ENCODE results near the gene ANKRD13D. TPM values are rescaled to one million over a fixed set of nuclear protein-coding genes. Genes with fewer than 3 reads are reported as not detected.

Gene ANKRD13D
- total RNA-seq, 2 experiments from 2014 or later: 135 to 194 TPM

DNA sequence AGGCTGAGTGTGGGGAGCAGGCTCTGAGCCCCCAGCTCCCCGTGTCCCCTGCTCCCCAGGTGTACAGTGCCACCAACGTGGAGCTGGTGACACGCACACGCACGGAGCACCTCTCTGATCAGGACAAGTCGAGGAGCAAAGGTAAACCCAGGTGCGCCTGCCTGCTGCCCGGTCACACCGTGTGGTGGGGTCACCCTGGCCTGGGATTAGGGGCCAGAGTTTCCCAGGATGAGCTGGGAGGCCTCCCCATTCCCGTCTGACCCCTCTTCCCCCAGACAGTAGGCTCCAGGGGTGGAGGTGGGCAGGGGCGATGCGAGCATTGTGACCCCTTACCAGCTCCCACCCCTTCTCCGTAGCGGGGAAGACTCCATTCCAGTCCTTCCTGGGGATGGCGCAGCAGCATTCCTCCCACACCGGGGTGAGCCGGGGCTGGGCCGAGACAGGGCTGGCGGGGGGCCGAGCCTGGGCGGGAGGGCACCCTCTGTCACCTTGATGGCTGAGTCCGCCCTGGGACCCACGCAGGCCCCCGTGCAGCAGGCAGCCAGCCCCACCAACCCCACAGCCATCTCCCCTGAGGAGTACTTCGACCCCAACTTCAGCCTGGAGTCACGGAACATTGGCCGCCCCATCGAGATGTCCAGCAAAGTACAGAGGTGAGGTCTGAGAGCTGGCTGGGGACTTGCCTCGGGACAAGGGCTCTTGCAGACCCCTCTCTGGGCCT, 10.5 kb downstream of the ANKRD13D start:
- peaks cover 23% of the 10 kb centered on the region for H3K4me1 Mint-ChIP-seq
- no peak overlapping the region for H3K27ac Mint-ChIP-seq
- peaks cover 10% of the 10 kb centered on the region for H3K9me3 Mint-ChIP-seq
- no peak overlapping the region for H3K4me3 Mint-ChIP-seq
- ChIA-PET CTCF (interaction anchor here (0.5 to 3.7 kb wide), 7 partner anchors 11 to 1736 kb away, joined by 3 to 16 read pairs (median 4); partner anchors contain the start of gene ANKRD13D), POLR2A (no interaction called here)
- DNase-seq: no peak
- peaks cover 54% of the 10 kb centered on the region for H3K36me3 Mint-ChIP-seq (ENCODE audit: low read depth)
- no peaks in the 10 kb centered on the region for H3K27me3 Mint-ChIP-seq

DNA sequence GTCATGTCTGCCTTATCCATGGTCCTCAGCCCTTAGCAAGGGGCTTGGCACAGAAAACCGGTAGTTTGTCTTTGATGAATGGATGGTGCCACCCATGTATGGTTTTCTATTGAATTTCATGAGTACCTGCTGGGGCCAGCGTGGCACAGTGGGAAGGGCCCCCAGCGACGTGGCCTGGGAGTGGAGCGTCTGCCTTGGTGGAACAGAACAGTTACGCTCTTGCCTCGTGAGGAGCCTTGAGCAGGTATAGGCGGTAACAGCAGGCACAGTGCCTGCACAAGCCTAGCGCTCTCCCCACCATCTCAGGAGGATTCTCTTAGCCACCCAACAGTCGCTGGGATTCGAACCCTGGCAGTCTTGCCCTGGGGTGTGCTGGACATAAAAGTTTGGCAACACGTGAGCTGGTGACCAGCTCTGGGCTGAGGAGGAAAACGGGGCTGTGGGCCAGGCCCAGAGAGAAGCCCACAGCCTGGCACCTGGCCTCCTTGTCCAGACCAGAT, 11.2 kb downstream of the ANKRD13D start:
- Mint-ChIP-seq H3K36me3 (ENCODE audit: low read depth) (peaks cover 47% of the 10 kb centered on the region), H3K27me3 (no peaks in the 10 kb centered on the region)
- POLR2A ChIA-PET: no interaction called here

DNA sequence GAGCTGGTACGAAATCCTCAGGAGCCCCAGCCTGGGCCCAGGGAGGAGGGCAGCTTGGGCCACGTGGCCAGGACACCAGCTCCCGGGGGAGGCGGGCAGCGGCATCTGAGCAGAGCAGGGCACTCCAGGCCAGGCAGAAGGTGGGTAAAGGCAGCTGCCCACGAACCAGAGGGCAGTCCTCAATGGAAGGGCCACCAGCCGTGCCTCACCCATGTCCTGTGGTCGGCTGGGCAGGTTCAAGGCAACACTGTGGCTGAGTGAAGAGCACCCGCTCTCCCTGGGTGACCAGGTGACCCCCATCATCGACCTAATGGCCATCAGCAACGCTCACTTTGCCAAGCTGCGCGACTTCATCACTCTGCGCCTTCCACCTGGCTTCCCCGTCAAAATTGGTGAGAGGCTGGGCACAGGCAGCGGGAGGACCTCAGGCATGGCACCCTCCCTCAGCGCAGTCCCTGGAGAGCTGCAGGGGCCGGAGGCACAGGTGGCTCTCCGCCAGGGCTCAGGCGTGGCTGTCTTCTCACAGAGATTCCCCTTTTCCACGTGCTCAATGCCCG, 11.7 kb downstream of the ANKRD13D start:
- Mint-ChIP-seq H3K36me3 (ENCODE audit: low read depth) (peaks cover 42% of the 10 kb centered on the region), H3K4me1 (peaks cover 23% of the 10 kb centered on the region), H3K9me3 (peaks cover 10% of the 10 kb centered on the region), H3K27ac (no peak overlapping the region), H3K27me3 (no peaks in the 10 kb centered on the region), H3K4me3 (no peak overlapping the region)
- POLR2A ChIA-PET: no interaction called here
- no peak for DNase-seq
- CTCF ChIA-PET: interaction anchor here (1.5 to 3.7 kb wide), 3 partner anchors 12 to 38 kb away, joined by 3 to 16 read pairs (median 9); no protein-coding TSS in a partner anchor

More for the DNA sequence above, 11.2 kb downstream of the ANKRD13D start:
- CTCF ChIA-PET: interaction anchor here (0.6 to 3.7 kb wide), 4 partner anchors 13 to 38 kb away, joined by 3 to 16 read pairs (median 6); no protein-coding TSS in a partner anchor
- H3K4me3 Mint-ChIP-seq: no peak overlapping the region
- H3K4me1 Mint-ChIP-seq: peaks cover 23% of the 10 kb centered on the region
- H3K27ac Mint-ChIP-seq: no peak overlapping the region
- no peak for DNase-seq
- peaks cover 10% of the 10 kb centered on the region for H3K9me3 Mint-ChIP-seq

DNA sequence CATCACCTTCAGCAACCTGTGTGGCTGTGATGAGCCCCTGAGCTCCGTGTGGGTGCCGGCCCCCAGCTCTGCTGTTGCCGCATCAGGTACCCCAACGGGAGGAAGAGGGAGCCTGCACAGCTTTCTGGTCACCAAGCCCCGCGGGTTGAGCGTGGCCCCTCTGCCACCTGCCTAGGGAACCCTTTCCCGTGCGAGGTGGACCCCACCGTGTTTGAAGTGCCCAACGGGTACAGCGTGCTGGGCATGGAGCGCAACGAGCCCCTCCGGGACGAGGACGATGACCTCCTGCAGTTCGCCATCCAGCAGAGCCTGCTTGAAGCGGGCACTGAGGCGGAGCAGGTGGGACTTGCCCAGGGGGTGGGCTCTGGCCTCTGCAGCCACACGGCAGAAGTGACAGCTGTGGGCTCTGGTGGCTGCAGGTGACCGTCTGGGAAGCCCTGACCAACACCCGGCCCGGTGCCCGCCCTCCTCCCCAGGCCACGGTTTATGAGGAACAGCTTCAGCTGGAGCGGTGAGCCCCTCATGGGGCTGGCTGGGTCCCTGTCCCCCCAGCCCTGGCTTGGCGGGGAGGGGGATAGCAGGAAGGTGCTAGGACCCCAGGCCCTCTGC, 12.3 kb downstream of the ANKRD13D start:
- no peak overlapping the region for H3K4me3 Mint-ChIP-seq
- peaks cover 4% of the 10 kb centered on the region for H3K9me3 Mint-ChIP-seq
- POLR2A ChIA-PET: no interaction called here
- H3K4me1 Mint-ChIP-seq: peaks cover 19% of the 10 kb centered on the region
- CTCF ChIA-PET: interaction anchor here (1.5 to 3.7 kb wide), 4 partner anchors 10 to 39 kb away, joined by 3 to 16 read pairs (median 8); no protein-coding TSS in a partner anchor
- no peak for DNase-seq
- H3K36me3 Mint-ChIP-seq (ENCODE audit: low read depth): peaks cover 36% of the 10 kb centered on the region
- H3K27me3 Mint-ChIP-seq: no peaks in the 10 kb centered on the region
- no peak overlapping the region for H3K27ac Mint-ChIP-seq

DNA sequence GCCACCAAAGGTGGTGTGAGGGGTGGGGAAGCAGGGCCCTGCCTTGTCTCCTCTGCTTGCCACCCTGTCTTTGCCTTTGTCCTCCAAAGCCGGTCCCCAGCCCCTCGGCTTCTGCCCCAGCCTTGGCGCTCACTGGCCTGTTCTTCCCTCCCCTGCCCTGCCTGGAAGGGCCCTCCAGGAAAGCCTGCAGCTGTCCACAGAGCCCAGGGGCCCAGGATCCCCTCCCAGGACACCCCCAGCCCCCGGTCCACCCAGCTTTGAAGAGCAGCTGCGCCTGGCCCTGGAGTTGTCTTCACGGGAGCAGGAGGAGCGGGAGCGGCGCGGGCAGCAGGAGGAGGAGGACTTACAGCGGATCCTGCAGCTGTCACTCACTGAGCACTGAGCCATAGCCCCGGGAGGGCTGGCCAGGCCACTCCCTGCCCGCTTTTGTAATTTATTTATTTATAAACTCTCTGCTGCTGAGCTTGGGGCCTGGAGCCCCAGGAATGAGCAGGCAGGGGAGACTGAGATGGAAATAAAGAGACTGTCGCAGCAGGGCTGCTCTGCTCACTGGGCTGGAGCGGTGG, 12.9 kb downstream of the ANKRD13D start:
- Mint-ChIP-seq H3K27ac (no peak overlapping the region), H3K36me3 (ENCODE audit: low read depth) (peaks cover 30% of the 10 kb centered on the region), H3K4me1 (peaks cover 14% of the 10 kb centered on the region), H3K4me3 (no peak overlapping the region), H3K9me3 (no peaks in the 10 kb centered on the region), H3K27me3 (no peaks in the 10 kb centered on the region)
- no peak for DNase-seq
- ChIA-PET CTCF (interaction anchor here (1.1 to 3.7 kb wide), 8 partner anchors 9 to 100 kb away, joined by 3 to 16 read pairs (median 6); partner anchors contain the start of genes ANKRD13D and PPP1CA), POLR2A (no interaction called here)

DNA sequence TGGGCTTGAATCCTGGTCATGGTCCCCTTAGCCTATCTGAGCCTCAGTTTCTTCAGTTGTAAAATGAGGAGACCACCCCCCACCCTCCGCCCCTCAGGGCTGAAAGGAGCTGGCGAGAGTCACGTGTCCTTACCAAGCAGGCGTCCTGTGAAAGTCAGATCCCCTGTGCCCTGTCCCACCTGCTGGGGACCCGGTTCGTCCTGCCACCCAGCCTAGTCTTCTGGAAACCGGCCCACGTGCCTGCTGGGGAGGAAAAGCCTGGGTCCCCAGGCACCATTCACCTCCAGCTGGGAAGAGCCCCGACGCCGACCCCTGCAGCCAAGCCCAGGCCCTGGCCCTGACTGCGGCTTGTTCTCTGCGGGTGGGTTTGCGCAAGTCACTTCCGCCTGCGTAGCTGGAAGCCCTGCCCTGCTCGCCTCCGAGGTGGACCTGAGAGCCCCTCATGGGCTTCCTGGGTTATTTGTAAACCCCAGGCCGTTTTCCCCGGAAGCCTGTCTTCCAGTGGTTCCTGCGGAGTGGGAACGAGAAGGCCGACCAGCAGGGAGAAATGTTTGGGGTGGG, 13.5 kb downstream of the ANKRD13D start:
- peak overlapping the region; percentile 38 for H3K4me3 Mint-ChIP-seq
- H3K9me3 Mint-ChIP-seq: no peaks in the 10 kb centered on the region
- H3K27ac Mint-ChIP-seq: no peak overlapping the region
- ChIA-PET CTCF (interaction anchor here (0.7 to 3.7 kb wide), 18 partner anchors 9 to 245 kb away, joined by 3 to 18 read pairs (median 4); partner anchors contain the start of genes ANKRD13D, GRK2 and PPP1CA), POLR2A (interaction anchor here (1.5 kb wide), 1 partner anchor 25 kb away, joined by 5 read pairs; no protein-coding TSS in a partner anchor)
- H3K27me3 Mint-ChIP-seq: no peaks in the 10 kb centered on the region
- H3K36me3 Mint-ChIP-seq (ENCODE audit: low read depth): peaks cover 25% of the 10 kb centered on the region
- H3K4me1 Mint-ChIP-seq: peaks cover 14% of the 10 kb centered on the region
- DNase-seq: no peak

DNA sequence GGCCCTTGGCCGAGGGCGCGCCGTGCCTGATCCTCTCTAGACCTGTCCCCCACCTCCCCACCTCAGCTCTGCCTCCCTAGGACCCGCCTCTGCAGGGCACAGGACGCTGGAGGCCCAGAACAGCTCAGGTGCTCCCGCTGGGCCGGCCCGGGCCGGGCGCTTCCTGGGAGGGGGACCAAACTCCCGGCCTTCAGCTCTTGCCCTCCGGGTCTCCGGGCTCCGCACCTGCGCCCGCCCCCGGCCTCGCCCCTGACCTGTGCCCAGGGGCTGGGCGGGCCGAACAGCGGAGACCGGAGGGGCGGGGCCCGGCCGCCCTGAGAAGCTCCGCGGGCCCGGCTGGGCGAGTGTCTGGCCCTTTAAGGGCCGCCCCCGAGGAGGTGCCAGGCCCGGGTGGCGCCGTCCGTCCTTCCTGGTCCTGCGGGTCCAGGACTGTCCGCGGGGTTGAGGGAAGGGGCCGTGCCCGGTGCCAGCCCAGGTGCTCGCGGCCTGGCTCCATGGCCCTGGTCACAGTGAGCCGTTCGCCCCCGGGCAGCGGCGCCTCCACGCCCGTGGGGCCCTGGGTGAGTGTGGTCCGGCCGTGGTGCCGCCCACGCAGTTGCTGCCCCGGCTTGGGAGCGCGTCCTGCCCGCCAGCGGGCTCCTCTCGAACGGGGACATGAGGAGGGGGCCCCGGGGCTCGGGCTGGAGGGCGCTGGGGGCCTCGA, 14.2 kb downstream of the ANKRD13D start, which contains the start of gene SSH3:
Gene SSH3 (plus strand): TSS at position 399 of the 703 bp plus-strand sequence. CDS start 96 bp downstream, at position 495.
- no peak for DNase-seq
- POLR2A ChIA-PET: interaction anchor here (1.5 kb wide), 1 partner anchor 25 kb away, joined by 5 read pairs; no protein-coding TSS in a partner anchor
- Mint-ChIP-seq H3K9me3 (no peaks in the 10 kb centered on the region), H3K27ac (no peak within 1 kb of the TSS), H3K27me3 (no peaks in the 10 kb centered on the region), H3K36me3 (ENCODE audit: low read depth) (peaks cover 22% of the 10 kb centered on the region), H3K4me1 (peaks cover 13% of the 10 kb centered on the region), H3K4me3 (peak within 1 kb of the TSS; percentile 43)
- CTCF ChIA-PET: interaction anchor here (0.7 to 3.7 kb wide), 17 partner anchors 8 to 245 kb away, joined by 3 to 18 read pairs (median 4); partner anchors contain the start of genes ANKRD13D, GRK2 and PPP1CA

DNA sequence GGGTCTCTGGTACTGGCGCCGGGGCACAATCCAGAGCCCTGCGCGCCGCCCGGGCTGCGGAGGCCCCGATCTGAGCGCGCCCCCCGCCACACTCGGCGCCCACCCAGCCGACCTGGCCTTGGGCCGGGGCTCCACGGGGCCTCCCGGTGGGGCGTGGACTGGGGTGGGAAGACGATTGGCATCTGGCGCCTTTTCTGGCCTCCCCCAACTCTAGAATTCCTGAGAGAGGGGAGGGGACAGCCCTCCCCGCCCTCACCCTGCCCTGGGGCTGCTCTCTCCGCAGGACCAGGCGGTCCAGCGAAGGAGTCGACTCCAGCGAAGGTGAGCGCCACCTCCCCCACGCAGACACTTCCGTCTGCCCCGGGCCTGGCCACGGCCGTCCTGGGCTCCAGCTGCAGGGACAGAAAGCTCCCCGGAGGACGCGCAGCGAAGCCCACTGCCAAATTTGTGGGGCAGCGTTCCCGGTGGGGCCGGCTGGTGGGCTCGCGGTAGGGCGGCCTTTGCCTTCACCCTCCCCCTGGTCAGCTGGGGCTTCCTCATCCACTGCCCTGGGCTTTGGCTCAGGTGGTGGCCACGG, 14.8 kb downstream of the ANKRD13D start:
- DNase-seq: no peak
- Mint-ChIP-seq H3K27me3 (no peaks in the 10 kb centered on the region), H3K9me3 (no peaks in the 10 kb centered on the region), H3K36me3 (ENCODE audit: low read depth) (peaks cover 15% of the 10 kb centered on the region), H3K4me1 (peaks cover 10% of the 10 kb centered on the region), H3K4me3 (peak overlapping the region; percentile 43), H3K27ac (no peak overlapping the region)
- POLR2A ChIA-PET: interaction anchor here (1.5 kb wide), 1 partner anchor 26 kb away, joined by 5 read pairs; no protein-coding TSS in a partner anchor
- CTCF ChIA-PET: interaction anchor here (0.9 to 2.8 kb wide), 16 partner anchors 8 to 103 kb away, joined by 3 to 18 read pairs (median 4); partner anchors contain the start of genes ANKRD13D, GRK2 and PPP1CA

DNA sequence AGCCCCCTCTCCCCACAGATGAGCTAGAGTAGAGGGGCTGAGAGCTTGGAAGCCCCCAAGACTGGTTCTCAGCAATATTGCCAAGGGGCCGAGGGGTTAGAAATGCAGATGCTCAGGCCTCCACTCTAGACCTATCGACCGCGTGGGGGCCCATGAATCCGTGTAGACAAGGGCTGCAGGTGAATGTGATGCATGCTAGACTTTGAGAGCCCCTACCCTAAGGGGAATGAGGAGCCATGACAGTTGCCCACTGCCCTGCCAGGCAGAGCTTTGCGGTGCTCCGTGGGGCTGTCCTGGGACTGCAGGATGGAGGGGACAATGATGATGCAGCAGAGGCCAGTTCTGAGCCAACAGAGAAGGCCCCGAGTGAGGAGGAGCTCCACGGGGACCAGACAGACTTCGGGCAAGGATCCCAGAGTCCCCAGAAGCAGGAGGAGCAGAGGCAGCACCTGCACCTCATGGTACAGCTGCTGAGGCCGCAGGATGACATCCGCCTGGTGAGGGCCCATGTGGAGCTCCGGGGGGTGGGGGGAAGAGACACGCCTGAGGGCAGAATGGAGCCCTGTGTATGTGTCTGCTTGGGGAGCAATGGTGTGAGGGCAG, 15.5 kb downstream of the ANKRD13D start:
- no peaks in the 10 kb centered on the region for H3K9me3 Mint-ChIP-seq
- no peak overlapping the region for H3K27ac Mint-ChIP-seq
- H3K36me3 Mint-ChIP-seq (ENCODE audit: low read depth): peaks cover 13% of the 10 kb centered on the region
- ChIA-PET POLR2A (no interaction called here), CTCF (interaction anchor here (0.9 to 2.8 kb wide), 11 partner anchors 9 to 42 kb away, joined by 3 to 18 read pairs (median 3); partner anchors contain the start of gene ANKRD13D)
- DNase-seq: no peak
- H3K27me3 Mint-ChIP-seq: no peaks in the 10 kb centered on the region
- no peak overlapping the region for H3K4me3 Mint-ChIP-seq
- peaks cover 10% of the 10 kb centered on the region for H3K4me1 Mint-ChIP-seq

DNA sequence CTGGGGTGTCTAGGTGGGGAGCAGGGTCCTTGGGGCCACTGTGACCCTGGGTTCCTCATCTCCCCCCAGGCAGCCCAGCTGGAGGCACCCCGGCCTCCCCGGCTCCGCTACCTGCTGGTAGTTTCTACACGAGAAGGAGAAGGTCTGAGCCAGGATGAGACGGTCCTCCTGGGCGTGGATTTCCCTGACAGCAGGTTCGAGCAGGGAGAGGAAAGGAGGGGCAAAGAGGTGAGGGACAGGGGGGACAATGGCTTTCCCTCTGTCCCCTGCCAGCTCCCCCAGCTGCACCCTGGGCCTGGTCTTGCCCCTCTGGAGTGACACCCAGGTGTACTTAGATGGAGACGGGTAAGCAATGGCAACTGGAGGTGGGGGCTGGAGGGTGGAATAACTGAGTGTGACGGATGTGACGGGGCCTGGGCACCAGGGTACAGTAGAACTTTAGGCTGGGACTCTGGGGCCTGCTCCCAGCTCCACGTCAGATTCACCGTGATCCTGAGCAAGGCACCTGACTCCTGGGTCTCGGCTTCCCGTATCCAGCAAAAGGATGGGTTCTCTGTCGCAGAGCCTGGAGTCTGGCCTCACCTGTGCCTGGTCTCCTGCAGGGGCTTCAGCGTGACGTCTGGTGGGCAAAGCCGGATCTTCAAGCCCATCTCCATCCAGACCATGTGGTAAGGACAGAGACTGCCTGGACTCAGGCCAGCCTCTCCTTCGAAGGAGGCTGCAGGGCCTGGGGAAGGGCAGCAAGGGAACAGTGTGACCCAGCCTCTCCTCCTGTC, 17.9 kb downstream of the ANKRD13D start:
- ChIA-PET CTCF (interaction anchor here (0.5 to 3.0 kb wide), 3 partner anchors 10 to 94 kb away, joined by 3 to 13 read pairs (median 5); no protein-coding TSS in a partner anchor), POLR2A (no interaction called here)
- H3K9me3 Mint-ChIP-seq: no peaks in the 10 kb centered on the region
- no peak overlapping the region for H3K4me3 Mint-ChIP-seq
- no peak for DNase-seq
- H3K27me3 Mint-ChIP-seq: no peaks in the 10 kb centered on the region
- H3K27ac Mint-ChIP-seq: no peak overlapping the region
- peaks cover 8% of the 10 kb centered on the region for H3K36me3 Mint-ChIP-seq (ENCODE audit: low read depth)
- peaks cover 15% of the 10 kb centered on the region for H3K4me1 Mint-ChIP-seq
